OCI-LY7 (cell line): Measurements from ENCODE around the gene ADAMTS8.

Experiments used
- EZH2phosphoT487 ChIP-seq: fragments of 200-600 bp; sonication (generic); IDR thresholded peaks from 2 replicates; pipeline ENCODE4 v1.6.1; 2018; ENCODE audit warnings: low read depth, borderline replicate concordance, mild to moderate bottlenecking, mixed run types, antibody characterized with exemption, low read length, moderate library complexity, mixed read lengths
- TF ChIP-seq, protein P1 (sequence below): fragments of 200-600 bp; sonication (generic); conservative IDR thresholded peaks from 2 replicates; pipeline ENCODE4 v1.5.1; 2014; ENCODE audit warnings: mild to moderate bottlenecking, antibody characterized with exemption, low read length, moderate library complexity, mixed read lengths

DNA sequence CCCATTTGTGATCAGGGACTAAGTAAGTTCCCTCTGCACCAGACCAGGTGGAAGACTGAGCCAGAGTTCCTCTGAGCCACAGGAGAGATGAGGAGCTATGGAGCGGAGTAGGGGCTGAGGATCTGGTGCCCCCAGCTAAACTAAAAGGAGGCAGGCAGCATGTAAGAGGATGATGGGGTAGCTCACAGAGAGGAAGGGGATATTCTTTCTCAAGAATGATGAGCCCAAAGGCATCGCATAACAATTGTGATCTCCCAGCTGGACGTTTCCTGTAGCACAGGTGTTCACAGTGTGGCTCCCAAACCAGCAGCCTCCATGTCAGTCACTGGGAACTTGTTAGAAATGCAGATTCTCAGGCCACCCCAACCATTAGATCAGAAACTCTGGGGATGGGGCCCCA lies 24.4 kb downstream of the ADAMTS8 start:
- TF ChIP-seq, protein P1, sequence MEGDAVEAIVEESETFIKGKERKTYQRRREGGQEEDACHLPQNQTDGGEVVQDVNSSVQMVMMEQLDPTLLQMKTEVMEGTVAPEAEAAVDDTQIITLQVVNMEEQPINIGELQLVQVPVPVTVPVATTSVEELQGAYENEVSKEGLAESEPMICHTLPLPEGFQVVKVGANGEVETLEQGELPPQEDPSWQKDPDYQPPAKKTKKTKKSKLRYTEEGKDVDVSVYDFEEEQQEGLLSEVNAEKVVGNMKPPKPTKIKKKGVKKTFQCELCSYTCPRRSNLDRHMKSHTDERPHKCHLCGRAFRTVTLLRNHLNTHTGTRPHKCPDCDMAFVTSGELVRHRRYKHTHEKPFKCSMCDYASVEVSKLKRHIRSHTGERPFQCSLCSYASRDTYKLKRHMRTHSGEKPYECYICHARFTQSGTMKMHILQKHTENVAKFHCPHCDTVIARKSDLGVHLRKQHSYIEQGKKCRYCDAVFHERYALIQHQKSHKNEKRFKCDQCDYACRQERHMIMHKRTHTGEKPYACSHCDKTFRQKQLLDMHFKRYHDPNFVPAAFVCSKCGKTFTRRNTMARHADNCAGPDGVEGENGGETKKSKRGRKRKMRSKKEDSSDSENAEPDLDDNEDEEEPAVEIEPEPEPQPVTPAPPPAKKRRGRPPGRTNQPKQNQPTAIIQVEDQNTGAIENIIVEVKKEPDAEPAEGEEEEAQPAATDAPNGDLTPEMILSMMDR = no peak
- TF ChIP-seq EZH2phosphoT487 = no peak
